OCI-M2 (cell line): ENCODE results near the gene MACIR.

ENCODE experiments used
- DNase-seq: peaks from one replicate; lab custom pipeline; 2025; ENCODE audit not compliant: unreplicated experiment; lab: John Stamatoyannopoulos, UW

The MACIR gene

DNA sequence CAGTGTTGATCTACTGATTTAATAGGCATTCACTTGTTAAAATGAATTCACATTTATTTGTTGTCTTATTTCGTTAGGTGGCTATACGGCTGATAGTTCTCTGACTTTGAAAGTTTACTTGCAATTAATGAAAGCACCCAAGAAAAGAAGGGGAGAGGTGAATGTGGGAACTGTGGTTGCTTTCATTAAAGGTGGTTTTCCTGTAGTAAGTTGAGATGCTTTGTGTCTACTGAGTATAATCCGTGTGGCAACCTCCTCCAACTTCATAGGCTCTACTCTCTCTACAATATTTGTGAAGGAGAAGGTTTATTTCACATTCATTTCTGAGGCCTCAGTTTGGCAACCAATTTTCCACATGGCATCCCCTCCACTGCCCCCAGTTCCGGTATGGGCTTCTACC is 12.8 kb upstream of the MACIR start:
- no peak for DNase-seq

DNA sequence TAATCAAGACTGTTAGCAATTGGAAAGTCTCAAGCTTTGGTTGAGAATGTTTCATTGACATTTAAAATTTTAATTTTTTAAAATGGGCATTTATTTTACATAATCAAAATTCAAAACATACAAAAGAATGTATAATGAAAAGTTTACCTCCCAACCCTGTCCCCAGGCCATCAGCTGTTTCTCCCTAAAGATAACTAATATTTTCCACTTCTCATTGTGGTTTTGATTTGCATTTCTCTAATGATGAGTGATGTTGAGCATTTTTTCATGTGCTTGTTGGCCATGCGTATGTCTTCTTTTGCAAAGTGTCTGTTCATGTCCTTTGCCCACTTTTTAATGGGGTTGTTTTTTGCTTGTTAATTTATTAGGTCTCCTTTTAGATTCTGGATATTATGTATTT is 11.4 kb upstream of the MACIR start:
- DNase-seq = no peak

DNA sequence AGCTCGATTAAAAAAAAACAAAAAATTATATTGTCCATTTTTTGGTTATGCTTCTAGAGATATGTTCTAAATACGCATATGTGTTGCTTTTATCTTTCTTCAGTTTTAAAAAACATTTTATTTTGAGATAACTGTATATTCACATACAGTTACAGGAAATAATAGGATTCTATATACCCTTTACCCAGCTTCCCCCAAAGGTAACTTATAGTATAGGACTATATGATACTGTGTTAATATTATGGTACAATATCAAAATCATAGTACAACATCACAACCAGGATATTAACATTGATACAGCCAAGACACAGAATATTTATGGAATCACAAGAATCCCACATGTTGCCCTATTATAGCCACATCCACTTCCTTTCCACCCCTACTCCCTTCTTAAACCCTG is 9.5 kb upstream of the MACIR start:
- DNase-seq = no peak

DNA sequence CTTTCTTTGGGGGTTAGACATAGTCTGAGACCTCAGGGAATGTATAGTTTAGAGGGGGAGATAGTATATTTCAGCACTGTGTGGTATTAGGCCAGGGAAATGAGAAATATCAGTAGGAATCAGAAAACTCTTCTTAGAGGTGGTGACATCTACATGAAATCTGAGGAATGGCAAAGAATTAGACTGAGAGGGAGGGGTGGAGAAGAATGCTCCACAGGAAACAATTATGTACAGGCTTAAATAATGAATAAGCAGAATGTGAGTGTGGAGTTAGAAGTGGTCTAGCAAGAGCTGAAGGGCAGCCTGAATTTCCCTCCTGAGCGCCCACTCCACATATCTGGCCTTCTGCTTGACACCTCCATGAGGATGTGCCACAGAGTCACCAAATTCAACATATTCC is 3.6 kb upstream of the MACIR start:
- DNase-seq = no peak

DNA sequence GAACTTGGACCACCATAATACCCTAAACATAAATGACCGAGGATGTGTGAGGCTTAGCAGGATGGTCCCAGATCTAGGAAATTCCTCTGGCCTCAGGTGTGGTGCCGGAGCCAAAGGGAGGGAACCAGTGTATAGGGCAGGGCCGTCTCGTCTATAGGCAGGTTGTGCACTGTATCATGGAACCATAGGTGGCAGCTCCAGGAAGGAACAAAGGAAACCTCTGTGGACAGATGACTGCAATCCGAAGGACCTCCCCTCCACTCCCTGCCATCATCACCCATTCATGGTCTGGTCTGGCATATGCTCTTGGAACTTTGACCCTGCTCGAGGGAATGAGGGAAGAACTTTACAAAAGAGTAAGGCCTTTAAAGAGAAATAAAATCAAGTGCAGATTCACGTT is 2.9 kb upstream of the MACIR start:
- no peak for DNase-seq

DNA sequence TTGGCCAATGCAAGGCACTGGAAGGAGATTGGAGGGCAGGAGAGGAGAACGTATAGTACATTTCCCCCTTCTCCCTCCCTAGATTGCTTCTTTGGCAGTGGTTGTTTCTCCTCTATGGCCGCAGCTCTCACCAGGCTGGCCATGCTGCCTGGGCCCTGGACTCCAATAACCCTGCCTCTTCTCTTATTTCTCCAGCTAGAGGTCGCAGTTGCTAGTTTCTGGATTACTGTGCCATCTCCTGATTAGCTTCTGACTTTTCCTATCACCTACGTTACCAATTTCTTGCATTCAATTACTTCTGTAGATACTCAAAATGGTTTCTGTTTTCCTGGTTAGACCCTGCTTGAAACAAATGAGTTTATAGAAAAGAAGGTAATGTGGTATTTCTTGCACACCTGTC is 2.4 kb upstream of the MACIR start:
- DNase-seq = no peak

DNA sequence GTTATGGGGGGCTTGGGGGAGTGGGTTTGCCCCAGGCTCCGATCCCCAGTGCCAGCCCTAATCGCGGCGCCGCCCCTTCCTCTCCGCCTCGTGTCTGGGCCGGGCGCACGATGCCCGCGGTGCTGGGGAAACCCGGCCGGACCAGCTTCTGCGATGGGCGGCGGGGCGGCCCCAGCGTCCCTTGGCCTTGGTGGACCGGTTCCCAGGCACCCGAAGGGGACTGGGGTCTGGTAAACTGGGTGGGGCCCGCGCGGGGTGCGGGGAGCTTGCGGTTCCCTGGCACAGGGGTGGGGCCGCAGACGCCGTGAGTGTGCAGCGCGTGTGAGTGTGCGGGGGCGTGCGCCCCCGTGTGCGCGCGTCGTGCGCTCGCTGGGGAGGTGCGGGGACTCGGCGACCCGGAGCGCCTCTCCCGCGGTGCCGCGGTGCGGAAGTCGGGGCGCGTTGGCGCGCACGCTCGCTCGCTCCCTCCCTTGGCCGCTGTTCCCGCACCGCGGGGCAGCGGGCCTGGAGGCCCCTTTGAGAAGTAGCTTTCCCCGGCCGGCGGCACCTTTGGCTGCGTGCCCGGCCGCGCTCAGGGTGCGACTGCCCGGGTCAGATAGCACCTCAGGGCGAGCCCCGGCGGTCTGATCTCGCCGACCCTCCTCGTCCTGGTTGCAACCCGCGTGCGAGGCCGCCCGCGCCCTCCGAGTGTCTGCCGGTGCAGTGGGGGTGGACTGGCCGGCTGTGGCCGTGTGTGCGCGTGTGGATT is 568 bp downstream of the MACIR start:
- no peak for DNase-seq

DNA sequence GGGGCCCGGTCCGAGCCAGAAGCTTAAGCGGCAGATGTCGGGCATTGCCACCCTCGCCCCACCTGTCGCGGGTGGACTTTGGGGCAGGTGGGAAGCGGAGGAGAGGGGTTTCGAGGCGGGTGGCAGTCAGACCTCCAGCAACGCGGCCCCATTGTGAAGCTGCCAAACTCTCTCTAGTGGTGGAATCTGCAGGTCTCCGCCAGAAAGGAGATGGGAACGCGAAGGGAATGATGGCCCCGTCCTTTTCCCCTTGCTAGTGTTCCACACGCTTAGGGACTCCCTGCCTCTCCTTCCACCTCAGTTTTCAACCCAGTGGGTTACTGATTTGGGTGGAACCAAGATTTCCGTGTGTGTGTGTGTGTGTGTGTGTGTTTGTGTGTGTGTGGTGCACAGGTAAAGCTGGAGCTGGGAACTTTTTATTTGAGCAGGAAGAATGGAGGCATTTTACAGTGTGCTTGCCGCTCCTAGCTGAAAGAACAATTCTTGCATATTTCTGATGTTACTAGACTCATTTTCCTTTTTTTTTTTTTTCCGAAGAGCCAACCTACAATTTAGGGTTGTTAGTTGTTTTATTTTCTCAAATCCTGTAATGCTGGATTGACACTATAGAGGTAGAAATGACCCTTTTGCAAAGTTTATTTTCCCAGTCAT is 1.3 kb downstream of the MACIR start:
- DNase-seq = no peak

DNA sequence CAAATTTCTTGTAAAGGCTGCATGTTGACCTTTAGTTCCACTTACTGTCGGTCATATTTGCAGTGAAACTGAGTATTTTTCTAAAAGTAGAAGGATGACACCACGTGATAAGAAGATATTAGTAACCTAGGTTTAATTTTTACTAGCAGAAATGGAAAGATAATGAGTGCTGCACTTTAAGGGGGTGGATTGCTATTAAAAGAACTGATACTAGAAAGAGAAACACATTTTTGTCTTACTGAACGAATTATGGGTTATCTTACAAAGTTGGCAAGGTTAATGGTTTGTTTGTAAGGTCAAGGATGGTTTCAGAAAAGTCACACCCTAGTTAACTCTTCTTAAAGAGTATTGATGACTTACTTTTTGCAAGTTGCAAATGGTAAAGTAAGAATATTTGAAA is 2.4 kb downstream of the MACIR start:
- no peak for DNase-seq

DNA sequence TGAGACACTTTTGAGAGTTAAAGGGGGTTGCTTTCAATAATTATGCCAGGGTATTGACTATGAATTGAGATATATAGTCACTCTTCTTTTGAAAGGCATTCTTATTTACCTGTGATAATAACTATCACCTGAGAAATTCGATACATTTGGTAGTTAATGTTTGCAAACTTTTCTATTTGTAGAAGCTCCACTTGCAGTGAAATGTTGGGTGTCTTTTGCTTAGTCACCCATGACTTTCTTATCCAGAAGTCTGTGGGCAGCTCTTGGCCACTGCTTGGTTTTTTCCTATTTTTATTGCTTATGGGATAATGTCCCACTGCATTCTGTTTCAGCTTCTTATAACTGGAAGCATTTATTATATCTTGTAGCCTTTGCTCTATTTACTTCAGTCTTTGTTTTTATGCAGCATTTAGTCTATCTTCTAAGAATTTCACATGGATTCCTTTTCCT is 3.9 kb downstream of the MACIR start:
- DNase-seq = no peak

DNA sequence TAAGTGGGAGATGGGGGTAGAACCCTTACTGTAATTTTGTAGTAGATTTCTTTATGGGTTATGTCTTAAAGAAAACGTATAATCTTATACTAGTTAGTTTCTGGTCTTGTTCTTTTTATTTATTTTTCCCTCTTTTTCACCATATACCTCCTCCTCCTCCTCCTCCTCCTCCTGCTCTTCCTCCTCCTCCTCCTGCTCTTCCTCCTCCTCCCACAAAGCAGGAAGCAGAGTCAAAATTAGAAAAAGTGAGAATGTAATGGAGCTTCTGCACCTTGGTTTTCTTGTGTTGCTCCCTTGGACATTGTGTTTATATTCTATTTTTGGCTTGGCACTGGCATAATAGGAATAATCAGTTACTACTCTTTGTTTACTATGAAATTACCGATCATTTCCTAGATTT is 4.5 kb downstream of the MACIR start:
- DNase-seq = no peak

DNA sequence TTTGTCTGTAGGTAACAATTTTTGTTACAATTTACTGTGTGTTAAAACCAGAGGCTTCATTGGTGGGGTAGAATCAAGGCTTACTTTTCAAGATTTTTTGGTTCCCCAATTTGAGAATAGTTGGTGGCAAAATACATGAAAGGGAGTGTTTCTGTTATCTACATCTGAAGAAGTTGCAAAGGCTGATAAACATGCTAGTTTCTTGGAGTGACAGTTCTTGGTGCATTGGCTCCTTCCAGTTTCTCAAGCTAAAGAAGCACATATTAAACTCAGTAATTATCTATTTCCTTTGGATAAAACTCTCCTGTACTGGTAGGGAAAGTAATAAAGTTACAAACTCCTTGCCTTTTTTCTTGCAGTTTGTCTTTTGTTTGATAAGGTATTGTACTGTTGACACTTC is 5.9 kb downstream of the MACIR start:
- no peak for DNase-seq

DNA sequence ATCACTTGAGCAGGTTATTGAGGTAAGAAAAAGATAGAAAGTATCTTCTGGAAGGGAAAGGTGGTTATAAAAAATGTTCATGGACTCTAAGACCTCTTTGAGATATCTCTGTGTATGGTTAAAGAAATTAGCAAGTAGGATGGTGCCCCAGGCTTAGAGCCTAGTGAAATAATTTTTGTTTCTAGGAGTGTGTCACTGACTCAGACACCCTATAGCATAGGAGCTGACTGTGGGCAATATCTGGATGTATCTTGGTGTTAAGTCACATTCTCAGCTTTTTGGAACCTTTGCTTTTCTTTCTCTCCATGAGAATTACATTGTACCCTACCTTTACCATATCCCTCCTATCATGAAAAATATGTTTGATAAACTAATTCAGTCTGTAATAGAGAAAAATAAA is 12.0 kb downstream of the MACIR start:
- no peak for DNase-seq

DNA sequence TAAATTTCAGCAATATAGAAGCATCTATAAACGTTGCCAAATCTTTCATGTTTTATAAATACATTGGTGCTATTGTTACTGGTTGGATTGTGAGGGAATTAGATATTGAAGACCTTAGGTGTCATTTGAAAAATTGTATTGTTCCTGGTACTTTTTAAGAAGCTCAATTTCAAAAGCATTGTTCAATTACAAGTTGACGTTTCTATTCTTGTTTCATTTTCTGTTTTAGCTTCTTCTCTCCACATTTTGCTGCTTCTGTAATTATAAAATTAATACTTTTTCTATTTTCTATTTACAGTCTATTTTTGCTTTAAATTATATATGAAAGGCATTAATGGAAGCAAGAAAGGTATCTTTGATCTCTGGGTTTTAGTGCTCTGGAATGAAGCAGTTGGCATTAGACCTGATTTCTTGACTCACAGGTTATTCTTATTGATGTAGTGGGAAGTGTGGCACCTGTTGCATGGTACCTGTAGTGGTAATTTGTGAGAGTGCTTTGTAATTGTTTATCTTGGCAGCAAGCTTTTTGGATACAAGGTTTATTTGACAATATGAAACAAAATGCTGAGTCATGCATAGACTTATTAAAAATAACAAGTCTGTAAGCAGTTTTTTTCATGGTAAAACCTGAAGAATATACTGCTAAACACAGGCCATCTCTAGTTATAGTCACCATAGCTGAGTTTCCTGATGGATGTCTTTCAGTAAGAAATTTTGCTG is 13.2 kb downstream of the MACIR start:
- DNase-seq = no peak

DNA sequence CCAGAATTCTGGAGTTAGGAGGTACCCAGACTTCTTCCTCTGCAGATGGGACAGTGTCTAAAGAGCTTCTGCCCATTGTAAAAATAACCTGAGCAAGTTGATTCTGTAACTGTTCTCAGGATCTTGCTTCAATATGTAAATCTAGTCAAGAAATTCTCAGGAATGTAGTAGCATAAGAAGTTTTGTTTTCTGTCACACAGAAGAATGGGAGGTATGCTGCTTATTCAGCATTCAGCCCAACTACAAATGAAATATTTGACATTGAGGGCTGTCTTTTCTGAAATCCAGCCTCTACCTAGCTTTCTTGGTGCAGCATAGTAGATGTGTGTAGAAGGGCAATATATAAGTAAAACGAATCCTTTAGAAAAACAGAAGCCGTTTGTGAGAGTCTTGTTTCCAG is 13.8 kb downstream of the MACIR start:
- no peak for DNase-seq

DNA sequence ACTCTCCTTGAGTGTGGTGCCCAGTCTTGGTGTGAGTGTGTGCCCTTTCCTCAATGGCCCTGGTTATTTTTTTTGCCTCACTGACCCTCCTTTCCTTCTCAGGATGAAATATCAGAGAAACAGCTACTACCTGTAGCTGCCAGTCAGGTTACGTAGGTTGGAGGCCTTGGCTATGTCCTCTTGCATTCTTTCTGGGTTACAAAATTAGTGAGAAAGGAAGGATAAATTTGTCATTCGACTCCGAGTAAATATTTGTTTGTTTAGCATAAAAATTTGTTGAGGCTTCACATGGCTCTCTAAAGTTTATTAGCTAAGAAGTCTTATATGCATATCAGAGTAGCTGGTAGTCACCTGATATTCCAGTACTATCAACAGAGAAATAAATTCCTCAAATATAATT is 15.4 kb downstream of the MACIR start:
- DNase-seq = no peak

DNA sequence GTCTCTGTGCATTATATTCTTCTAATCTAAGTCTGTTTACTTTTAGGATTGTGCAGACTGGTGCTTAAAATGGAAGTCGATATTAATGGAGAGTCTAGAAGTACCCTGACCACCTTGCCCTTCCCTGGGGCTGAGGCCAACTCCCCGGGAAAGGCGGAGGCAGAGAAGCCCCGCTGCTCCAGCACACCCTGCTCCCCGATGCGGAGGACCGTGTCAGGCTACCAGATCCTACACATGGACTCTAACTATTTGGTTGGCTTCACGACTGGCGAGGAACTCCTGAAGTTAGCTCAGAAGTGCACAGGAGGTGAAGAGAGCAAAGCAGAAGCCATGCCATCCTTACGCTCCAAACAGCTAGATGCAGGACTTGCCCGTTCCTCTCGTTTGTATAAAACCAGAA is 17.3 kb downstream of the MACIR start:
- no peak for DNase-seq

DNA sequence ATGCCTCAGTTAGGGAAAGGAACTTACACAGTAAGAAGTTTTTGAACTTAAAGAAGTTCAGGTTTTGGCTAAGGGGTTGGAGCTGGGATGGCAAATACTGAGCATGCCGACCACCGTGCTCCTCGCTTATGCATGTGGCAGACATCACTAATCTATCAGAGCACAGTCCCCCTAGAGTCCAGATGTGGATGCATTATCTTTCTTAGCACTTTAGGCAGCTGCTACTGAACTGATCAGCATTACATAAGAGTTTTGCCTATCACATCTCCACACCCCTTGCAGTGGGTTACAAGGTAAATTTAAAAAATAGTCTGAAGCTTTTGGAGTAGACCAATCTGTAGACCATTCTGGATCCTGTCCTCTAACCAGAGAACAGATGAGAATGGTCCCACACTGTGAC is 22.4 kb downstream of the MACIR start:
- no peak for DNase-seq

DNA sequence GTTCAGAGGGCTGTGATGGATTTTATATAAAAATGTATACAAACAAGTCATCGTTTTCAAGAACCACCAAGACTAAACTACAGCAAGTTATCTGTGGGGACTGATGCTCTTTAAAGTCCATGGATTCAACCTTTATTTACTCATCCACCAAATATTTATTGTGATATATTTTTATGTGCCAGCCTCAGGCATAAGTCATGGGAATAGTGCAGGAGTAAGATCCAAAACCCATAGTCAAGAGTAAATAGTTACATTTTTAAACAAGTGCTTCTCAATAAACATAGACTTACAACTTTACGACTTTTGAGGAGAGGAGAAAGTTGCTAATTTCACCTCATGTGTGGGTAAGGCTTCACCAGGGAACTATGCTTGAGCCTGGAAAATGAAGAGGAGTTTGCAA is 24.6 kb downstream of the MACIR start:
- no peak for DNase-seq

DNA sequence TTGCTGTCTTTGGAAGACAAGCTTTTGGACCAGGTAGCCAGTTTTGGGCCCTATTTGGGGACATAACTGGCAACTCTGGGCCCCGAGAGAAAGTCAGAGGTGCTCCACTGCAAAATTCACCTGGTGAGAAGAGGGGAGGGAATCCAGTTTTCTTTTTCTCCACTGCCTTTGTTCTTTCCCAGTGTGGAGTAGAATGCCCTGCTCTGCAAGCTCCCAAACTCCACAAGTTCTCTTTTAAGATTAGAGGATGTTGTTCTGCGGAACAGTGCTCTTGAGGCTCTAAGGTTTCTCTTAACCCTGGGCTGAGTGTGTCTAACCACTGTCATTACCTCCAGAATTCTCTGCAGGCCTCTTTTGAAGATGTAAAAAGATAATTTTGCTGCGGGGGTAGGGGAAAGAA is 25.3 kb downstream of the MACIR start:
- no peak for DNase-seq

DNA sequence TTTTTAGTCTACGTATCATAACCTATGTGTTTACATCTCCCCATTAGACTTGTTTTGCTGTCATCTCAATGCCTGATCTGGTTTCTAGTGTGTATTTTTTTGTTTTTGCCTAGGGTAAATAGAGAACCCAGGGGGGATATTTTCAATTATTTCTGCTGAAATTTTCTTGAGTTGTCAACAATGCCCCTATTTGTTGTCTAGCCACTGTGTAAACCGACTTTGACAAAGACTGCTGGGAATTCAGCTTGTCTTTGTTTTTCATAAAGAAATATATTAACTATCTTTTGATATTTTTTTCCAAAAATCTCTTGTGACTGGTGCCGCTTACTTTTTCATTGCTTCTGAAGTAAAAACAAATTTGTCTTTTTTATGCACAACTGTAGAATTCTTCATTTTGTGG is 28.1 kb downstream of the MACIR start:
- DNase-seq = no peak

DNA sequence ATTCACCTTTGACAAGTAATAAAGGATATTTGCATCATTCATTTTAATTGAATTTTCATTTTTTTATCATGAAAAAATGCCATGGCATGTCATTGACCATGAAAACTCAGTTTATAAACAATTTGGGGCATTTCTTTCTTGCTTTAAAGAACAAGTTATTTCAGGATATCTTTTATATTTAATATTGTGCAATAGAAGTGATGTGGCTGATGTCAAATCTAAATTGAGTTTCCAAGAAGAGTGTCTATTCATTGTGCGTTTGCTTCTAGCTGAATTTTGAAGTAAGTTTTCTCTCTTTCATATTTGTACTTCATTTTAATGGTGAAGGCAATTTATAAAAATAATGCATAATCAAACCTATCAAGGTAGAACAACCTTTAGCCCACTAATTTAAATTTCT is 30.5 kb downstream of the MACIR start:
- DNase-seq = no peak
